Effector memory CD4-positive, alpha-beta T cell (primary cell): ENCODE results near the gene NINL.

Experiments used
- DNase-seq, 3 donors: peaks; one replicate each; pipeline ENCODE4 v3.0.0-alpha.2; 2020
- H3K27ac ChIP-seq: 2 replicates; pipeline ENCODE4 v1.7.0; 2013; ENCODE audit warnings: mild to moderate bottlenecking, low read length, moderate library complexity; ENCODE audit not compliant: insufficient read depth, poor library complexity, severe bottlenecking
- H3K27me3 ChIP-seq: replicated peaks from 2 replicates; pipeline ENCODE4 v1.7.0; 2013; ENCODE audit warnings: mild to moderate bottlenecking, low read length; ENCODE audit not compliant: insufficient read depth, control insufficient read depth, poor library complexity, severe bottlenecking
- H3K36me3 ChIP-seq: 2 replicates; pipeline ENCODE4 v1.7.0; 2013; ENCODE audit warnings: mild to moderate bottlenecking, low read length, moderate library complexity; ENCODE audit not compliant: control insufficient read depth, insufficient read depth
- H3K4me1 ChIP-seq: 2 replicates; pipeline ENCODE4 v1.7.0; 2013; ENCODE audit warnings: low read length, mild to moderate bottlenecking; ENCODE audit not compliant: control insufficient read depth, insufficient read depth, poor library complexity, severe bottlenecking
- H3K4me3 ChIP-seq: 2 replicates; pipeline ENCODE4 v1.7.0; 2013; ENCODE audit warnings: low read length, low read depth, mild to moderate bottlenecking; ENCODE audit not compliant: insufficient read depth, poor library complexity, severe bottlenecking
- H3K9me3 ChIP-seq: 2 replicates; pipeline ENCODE4 v1.7.0; 2013; ENCODE audit warnings: mild to moderate bottlenecking, low read length, moderate library complexity; ENCODE audit not compliant: control insufficient read depth

NINL gene

GRCh38 chr20:25521382-25521781 lies 63.9 kb downstream of the NINL start:
- no peak overlapping the region for H3K4me3 ChIP-seq
- no peaks in the 10 kb centered on the region for H3K36me3 ChIP-seq
- DNase-seq, result no peak
- H3K27me3 ChIP-seq, result no peaks in the 10 kb centered on the region
- no peaks in the 10 kb centered on the region for H3K4me1 ChIP-seq
- no peaks in the 10 kb centered on the region for H3K9me3 ChIP-seq
- H3K27ac ChIP-seq, result no peak overlapping the region

DNA sequence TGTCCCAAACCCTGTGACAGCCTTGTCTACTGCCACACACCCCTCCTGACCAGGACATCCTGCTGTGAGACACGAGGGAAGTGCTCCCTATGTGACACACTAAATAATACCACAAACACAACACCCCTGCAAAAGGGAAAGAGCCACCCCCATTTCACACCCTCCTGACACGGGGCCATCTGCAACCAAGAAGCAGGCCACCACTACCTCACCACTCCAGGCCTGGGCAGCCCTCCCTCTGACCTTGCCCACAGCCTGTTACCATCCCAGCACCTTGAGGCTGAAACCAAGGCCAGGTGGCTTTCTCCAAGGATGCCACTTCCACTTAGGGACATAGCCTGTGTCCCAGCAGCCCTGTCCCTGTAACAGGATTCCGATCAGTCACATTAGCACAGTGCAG lies 68.2 kb downstream of the NINL start:
- H3K36me3 ChIP-seq, result no peaks in the 10 kb centered on the region
- no peak for DNase-seq
- H3K27ac ChIP-seq, result no peak overlapping the region
- H3K27me3 ChIP-seq, result no peaks in the 10 kb centered on the region
- no peaks in the 10 kb centered on the region for H3K4me1 ChIP-seq
- H3K4me3 ChIP-seq, result no peak overlapping the region
- peaks cover 4% of the 10 kb centered on the region for H3K9me3 ChIP-seq

- Histone ChIP-seq H3K27ac (no peak overlapping the region), H3K4me3 (no peak overlapping the region), H3K9me3 (peaks cover 4% of the 10 kb centered on the region), H3K36me3 (no peaks in the 10 kb centered on the region), H3K27me3 (no peaks in the 10 kb centered on the region), H3K4me1 (no peaks in the 10 kb centered on the region)
- no peak for DNase-seq
These were observed 70.5 kb downstream of the NINL start for GRCh38 chr20:25514747-25515340.

- H3K27me3 ChIP-seq, result no peaks in the 10 kb centered on the region
- no peak overlapping the region for H3K27ac ChIP-seq
- no peak overlapping the region for H3K4me3 ChIP-seq
- no peaks in the 10 kb centered on the region for H3K4me1 ChIP-seq
- no peaks in the 10 kb centered on the region for H3K36me3 ChIP-seq
- DNase-seq, result no peak
- H3K9me3 ChIP-seq, result peaks cover 4% of the 10 kb centered on the region
These were observed 71.1 kb downstream of the NINL start for GRCh38 chr20:25514195-25514594.

DNA sequence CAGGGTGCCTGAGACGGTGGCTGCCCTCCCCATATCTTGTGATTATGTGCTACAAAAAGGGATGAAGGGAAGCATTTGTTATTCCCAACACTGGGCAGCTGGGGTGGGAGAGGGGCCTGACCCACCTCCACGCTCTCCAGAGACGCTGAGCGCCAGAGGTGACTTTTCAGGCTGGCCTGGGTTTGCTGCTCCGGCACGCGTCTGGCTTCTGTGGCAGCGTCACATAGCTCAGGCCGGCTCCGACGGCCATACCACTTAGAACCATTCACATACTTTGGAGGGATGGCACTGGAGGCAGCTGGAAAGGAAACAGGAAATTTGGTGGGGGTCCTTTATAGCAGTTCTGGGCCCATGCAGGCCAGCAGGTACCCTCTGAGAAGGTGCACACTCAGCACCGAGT lies 72.6 kb downstream of the NINL start:
- Histone ChIP-seq H3K9me3 (peaks cover 4% of the 10 kb centered on the region), H3K36me3 (no peaks in the 10 kb centered on the region), H3K4me3 (no peak overlapping the region), H3K27ac (no peak overlapping the region), H3K27me3 (no peaks in the 10 kb centered on the region), H3K4me1 (no peaks in the 10 kb centered on the region)
- no peak for DNase-seq

GRCh38 chr20:25511183-25511582 lies 74.1 kb downstream of the NINL start:
- H3K4me1 ChIP-seq, result no peaks in the 10 kb centered on the region
- H3K9me3 ChIP-seq, result peaks cover 4% of the 10 kb centered on the region
- no peak for DNase-seq
- no peak overlapping the region for H3K27ac ChIP-seq
- no peaks in the 10 kb centered on the region for H3K36me3 ChIP-seq
- no peak overlapping the region for H3K4me3 ChIP-seq
- no peaks in the 10 kb centered on the region for H3K27me3 ChIP-seq

- H3K36me3 ChIP-seq, result no peaks in the 10 kb centered on the region
These were observed 74.6 kb downstream of the NINL start for GRCh38 chr20:25510721-25511120.

DNA sequence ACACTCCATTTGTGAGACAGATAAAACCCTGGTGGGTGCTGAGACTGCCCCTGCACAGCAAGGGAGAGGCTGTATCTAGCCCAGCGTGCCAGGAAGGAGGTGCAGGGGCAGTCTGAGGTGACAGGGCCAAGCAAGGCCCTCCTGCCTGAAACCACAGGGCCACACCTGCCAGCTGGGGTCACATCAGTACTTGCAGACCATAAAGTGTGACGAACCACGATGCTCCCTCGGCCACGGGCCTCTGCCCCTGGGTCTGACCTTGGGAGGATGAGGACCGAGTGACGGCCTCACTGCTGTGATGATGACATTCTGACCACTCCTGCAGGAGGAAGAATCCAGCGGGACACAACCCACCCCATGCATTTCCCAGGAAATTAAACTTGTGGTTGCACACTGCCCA lies 75.1 kb downstream of the NINL start:
- Histone ChIP-seq H3K9me3 (peaks cover 4% of the 10 kb centered on the region), H3K27ac (no peak overlapping the region), H3K27me3 (no peaks in the 10 kb centered on the region), H3K4me3 (no peak overlapping the region), H3K4me1 (no peaks in the 10 kb centered on the region), H3K36me3 (no peaks in the 10 kb centered on the region)
- no peak for DNase-seq

More at GRCh38 chr20:25510721-25511120, 74.6 kb downstream of the NINL start:
- Histone ChIP-seq H3K27ac (no peak overlapping the region), H3K4me1 (no peaks in the 10 kb centered on the region), H3K4me3 (no peak overlapping the region), H3K27me3 (no peaks in the 10 kb centered on the region), H3K9me3 (peaks cover 4% of the 10 kb centered on the region)
- no peak for DNase-seq

- H3K4me1 ChIP-seq, result no peaks in the 10 kb centered on the region
- no peaks in the 10 kb centered on the region for H3K27me3 ChIP-seq
- no peak overlapping the region for H3K4me3 ChIP-seq
- peaks cover 4% of the 10 kb centered on the region for H3K9me3 ChIP-seq
- no peaks in the 10 kb centered on the region for H3K36me3 ChIP-seq
- no peak for DNase-seq
- H3K27ac ChIP-seq, result no peak overlapping the region
These were observed 76.2 kb downstream of the NINL start for GRCh38 chr20:25509084-25509483.

DNA sequence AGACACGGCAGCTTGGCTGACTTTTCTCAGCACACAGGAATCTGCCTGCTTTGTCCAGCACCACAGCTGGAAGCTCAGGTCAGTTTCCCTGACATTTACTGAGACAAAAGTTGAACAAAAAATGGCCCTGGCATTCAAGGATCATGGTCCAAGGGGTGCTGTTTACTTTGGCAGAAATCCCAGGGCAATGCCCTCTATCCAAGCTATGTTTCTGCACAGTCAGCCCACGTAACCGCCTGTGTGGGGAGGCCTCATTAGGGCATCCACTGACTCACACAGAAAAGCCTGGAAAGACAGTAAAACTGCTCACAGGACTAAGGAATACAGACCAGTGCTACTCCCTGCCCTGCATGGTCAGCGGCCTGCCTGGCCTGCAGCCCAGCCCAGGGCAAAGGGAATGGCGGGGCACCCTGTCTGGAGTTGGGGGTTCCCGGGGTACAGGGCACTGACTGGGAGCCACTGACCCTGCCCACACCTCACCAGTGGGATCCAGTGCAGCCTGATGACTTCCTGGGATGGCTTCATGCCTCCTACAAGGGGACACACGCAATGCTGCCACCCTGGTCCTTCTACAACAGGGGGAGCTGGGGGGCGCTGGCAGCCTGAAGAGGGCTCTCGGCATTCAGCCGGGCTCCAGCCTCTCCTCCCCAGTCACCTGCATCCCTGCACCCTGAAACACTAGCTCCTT lies 77.1 kb downstream of the NINL start:
- H3K4me1 ChIP-seq, result no peaks in the 10 kb centered on the region
- no peaks in the 10 kb centered on the region for H3K36me3 ChIP-seq
- H3K27ac ChIP-seq, result no peak overlapping the region
- H3K4me3 ChIP-seq, result no peak overlapping the region
- H3K27me3 ChIP-seq, result no peaks in the 10 kb centered on the region
- no peaks in the 10 kb centered on the region for H3K9me3 ChIP-seq
- no peak for DNase-seq
